Astrocyte of the cerebellum (primary cell): ENCODE measurements around the gene MRPS34.

ENCODE experiments used
- DNase-seq: peaks from one replicate; pipeline ENCODE4 v3.0.0-alpha.2; 2011; ENCODE audit warnings: low read depth
- H3K4me3 ChIP-seq: 2 replicates; pipeline ENCODE4 v1.5.1; 2011; ENCODE audit warnings: mild to moderate bottlenecking, low read depth, low read length, moderate library complexity
- in situ Hi-C: cut with HindIII; loops from 2 replicates; pipeline ENCODE4 v1.10.0; 2017; ENCODE audit warnings: low sequenced_read_pairs
- TF ChIP-seq, protein P1 (sequence below): IDR thresholded peaks from 2 replicates; pipeline ENCODE4 v1.5.1; 2012; ENCODE audit warnings: low read length, low read depth, moderate library complexity, mild to moderate bottlenecking; ENCODE audit errors: missing control alignments

The MRPS34 gene

GRCh38 chr16:1818204-1818872, 45.4 kb upstream of the MRPS34 start:
- DNase-seq = no peak
- in situ Hi-C loops = no loop called here
- TF ChIP-seq, protein P1, sequence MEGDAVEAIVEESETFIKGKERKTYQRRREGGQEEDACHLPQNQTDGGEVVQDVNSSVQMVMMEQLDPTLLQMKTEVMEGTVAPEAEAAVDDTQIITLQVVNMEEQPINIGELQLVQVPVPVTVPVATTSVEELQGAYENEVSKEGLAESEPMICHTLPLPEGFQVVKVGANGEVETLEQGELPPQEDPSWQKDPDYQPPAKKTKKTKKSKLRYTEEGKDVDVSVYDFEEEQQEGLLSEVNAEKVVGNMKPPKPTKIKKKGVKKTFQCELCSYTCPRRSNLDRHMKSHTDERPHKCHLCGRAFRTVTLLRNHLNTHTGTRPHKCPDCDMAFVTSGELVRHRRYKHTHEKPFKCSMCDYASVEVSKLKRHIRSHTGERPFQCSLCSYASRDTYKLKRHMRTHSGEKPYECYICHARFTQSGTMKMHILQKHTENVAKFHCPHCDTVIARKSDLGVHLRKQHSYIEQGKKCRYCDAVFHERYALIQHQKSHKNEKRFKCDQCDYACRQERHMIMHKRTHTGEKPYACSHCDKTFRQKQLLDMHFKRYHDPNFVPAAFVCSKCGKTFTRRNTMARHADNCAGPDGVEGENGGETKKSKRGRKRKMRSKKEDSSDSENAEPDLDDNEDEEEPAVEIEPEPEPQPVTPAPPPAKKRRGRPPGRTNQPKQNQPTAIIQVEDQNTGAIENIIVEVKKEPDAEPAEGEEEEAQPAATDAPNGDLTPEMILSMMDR = no peak
- H3K4me3 ChIP-seq = no peak overlapping the region

DNA sequence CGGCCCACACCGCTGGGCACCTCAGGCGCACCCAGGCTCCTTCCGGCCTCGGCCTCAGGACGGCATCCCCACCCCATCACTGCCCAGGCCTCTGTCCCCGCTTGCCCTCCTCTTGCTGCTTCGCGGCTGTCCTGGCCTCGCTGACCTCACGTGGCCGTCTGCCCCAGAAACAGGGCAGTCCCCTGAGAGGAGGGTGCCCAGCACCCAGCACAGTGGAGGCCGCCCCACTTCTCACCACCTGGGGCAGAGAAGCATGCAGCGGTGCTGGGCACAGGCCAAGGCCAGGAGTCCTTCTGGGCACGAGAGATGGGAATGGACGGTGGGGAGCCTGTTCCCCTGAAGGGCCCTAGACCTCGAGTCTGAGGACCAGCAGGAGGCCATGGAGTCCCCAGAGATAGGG, 44.8 kb upstream of the MRPS34 start:
- no peak for DNase-seq
- in situ Hi-C loops = no loop called here
- H3K4me3 ChIP-seq = no peak overlapping the region
- TF ChIP-seq, protein P1 = no peak

GRCh38 chr16:1817276-1817589, 44.3 kb upstream of the MRPS34 start:
- no peak for DNase-seq
- in situ Hi-C loops = no loop called here
- no peak overlapping the region for H3K4me3 ChIP-seq
- TF ChIP-seq, protein P1 = no peak

DNA sequence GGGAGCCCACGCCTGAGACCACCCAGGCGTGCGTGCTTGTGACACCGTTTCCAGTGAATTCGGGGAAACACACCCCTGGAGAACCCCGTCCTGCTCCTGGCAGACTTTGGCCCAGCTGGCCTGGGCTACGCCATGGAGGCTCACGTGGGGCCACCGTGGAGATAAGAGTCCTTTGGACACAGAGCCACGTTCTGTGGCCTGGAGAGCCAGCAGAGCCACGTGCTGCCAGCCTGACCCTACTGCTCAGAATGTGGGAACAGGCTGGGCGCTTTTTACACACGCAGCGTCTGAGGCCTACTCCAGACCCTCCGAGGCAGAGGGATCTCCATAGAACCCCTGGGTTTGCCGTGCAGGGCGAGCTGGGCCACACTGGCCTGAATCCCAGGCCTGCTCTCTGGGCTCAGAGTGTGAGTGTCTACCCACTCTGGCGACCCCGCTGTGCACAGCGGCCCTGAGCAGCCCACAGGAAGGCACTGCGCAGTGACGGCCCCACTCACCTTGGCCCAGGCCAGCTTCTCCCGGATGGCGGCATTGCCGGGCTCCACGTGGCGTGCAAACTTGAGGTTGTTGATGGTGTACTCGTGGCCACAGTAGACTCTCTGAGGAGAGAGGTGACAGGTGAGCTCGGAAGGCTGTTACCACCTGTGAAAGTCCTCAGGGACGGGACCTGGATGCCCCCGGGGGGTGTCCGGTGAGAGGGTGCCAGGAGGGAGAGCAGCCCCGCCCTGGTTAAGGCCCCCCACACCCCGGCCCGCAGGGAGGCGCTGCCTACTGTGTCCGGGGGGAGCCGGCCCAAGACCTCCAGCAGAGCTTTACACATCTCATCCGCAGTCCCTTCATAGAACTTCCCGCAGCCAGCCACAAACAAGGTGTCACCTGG, 43.7 kb upstream of the MRPS34 start:
- TF ChIP-seq, protein P1 = no peak
- in situ Hi-C loops = no loop called here
- no peak for DNase-seq
- H3K4me3 ChIP-seq = no peak overlapping the region

DNA sequence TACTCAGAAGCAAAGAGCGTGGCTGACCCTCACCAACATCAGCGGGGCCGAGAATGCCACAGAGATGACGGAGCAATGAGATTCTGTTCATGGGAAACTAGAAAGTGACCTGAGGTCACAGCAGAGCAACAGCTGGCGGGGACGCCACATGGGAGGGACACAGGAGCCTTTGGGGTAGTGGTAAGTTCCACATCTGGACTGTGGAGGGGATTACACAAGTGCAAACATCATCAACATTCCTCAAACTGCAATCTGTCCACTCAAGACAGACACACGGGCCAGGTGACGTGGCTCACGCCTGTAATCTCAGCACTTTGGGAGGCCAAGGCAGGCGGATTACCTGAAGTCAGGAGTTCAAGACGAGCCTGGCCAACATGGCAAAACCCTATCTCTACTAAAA, 42.5 kb upstream of the MRPS34 start:
- TF ChIP-seq, protein P1 = no peak
- in situ Hi-C loops = no loop called here
- H3K4me3 ChIP-seq = no peak overlapping the region
- no peak for DNase-seq

DNA sequence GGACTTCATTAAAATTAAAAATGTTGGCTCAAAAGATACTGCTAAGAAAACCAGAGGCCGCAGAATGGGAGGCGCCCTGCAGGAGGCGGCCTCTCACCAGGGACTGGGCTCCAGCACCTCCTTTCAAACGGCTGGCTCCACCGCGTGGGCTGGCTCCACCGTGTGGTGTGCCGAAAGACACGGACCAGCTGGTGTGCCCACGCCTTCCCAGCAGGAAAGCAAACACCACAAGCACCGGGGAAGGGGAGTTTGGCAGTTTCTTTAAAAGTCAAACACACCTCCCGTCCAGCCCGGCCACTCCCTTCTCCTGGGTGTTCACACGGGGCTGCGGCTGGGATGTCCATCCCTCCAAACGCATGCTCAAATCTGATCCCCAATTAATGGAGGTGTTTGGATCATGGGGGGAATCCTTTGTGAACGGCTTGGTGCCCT, 39.8 kb upstream of the MRPS34 start:
- no peak overlapping the region for H3K4me3 ChIP-seq
- TF ChIP-seq, protein P1 = peak; percentile 50
- DNase-seq = peak; percentile 16
- in situ Hi-C loops = no loop called here
